ENCODE data around the gene PDE10A.

DNA sequence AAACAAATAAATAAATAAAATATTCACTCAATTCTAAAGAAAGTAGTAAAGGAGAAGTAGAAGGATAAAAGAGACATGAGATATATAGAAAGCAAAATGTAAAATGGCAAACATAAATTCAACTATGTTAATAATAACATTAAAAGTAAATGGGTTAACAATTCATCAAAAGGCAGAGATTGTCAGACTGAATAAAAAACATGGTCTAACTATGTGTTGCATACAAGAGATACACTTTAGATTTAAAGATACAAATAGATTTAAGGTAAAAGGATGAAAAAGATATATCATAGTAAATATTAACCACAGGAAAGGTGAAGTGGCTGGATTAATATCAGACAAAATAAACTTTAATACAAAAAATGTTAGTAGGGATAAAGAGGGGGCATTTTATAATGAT lies 35.8 kb upstream of the PDE10A start:
- TF ChIP-seq POLR2A (IDR thresholded peaks at IDR 0.05): no peak
- TF ChIP-seq, protein P1, sequence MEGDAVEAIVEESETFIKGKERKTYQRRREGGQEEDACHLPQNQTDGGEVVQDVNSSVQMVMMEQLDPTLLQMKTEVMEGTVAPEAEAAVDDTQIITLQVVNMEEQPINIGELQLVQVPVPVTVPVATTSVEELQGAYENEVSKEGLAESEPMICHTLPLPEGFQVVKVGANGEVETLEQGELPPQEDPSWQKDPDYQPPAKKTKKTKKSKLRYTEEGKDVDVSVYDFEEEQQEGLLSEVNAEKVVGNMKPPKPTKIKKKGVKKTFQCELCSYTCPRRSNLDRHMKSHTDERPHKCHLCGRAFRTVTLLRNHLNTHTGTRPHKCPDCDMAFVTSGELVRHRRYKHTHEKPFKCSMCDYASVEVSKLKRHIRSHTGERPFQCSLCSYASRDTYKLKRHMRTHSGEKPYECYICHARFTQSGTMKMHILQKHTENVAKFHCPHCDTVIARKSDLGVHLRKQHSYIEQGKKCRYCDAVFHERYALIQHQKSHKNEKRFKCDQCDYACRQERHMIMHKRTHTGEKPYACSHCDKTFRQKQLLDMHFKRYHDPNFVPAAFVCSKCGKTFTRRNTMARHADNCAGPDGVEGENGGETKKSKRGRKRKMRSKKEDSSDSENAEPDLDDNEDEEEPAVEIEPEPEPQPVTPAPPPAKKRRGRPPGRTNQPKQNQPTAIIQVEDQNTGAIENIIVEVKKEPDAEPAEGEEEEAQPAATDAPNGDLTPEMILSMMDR (IDR thresholded peaks at IDR 0.05): no peak

Measured in ovary (tissue), 3 donors.